Heart left ventricle (tissue), 13 donors: ENCODE measurements around the gene THRAP3.

Source experiments
- CTCF ChIP-seq, 12 donors: fragments of 200-600 bp; sonication (generic) in 4 of 12; IDR thresholded peaks; one replicate each; pipeline versions ENCODE4 v1.5.0 to v1.8.0; 2018 to 2022; ENCODE audit warnings: antibody characterized with exemption in 12 of 12, mild to moderate bottlenecking in 5 of 12
- POLR2A ChIP-seq, 2 donors: fragments of 450-650 bp; IDR thresholded peaks; one replicate each; pipeline ENCODE4 v1.6.1; 2017; ENCODE audit warnings: antibody characterized with exemption in 2 of 2, mild to moderate bottlenecking in 2 of 2, moderate library complexity in 2 of 2
- donor health status: ischemic (EF 13 %, LVEDD 7.1; RV severe dilation, severe dysfunction).
- donor health status: DM: no; HTN: yes; CAD: no.
- donor health status: DM: no; HTN: no; CAD: no.
- donor health status: ischemic (EF 25% LVEDD 6.9; RV normal size, moderate dysfunction).
- donor health status: ischemic (EF 25% LVEDD 5.7; RV mildly dilated, moderate dysfunction).
- donor health status: ischemic (EF 35%, LVEDD 5.7; RV mildly dilated, moderate dysfunction).
- donor health status: nonischemic (EF 11% LVEDD 7.7; RV severe dilation, severe dysfunction).
- donor health status: DM: yes; HTN: yes; CAD: no.
- donor health status: PGD.
- donor health status: ischemic (EF 29% LVEDD 5.4; RV normal size, mild dysfunction).
- donor health status: nonischemic (EF 23%, LVEDD 6.1; RV moderate dilation, normal function).

GRCh38 chr1:36298640-36299039 is 74.4 kb downstream of the THRAP3 start:
- TF ChIP-seq CTCF (IDR thresholded peaks at IDR 0.05): no peak
- TF ChIP-seq POLR2A (IDR thresholded peaks at IDR 0.05): no peak
